Stimulated activated CD4-positive, alpha-beta T cell treated with anti-CD3 and anti-CD28 coated beads, Interleukin-1b, Interleukin-23, amount 100 ng/mL, for 4 hours (primary cell): ENCODE data around the gene PELI1.
"Not testable (repeated sequence)": the region's sequence is repeated elsewhere in the genome, so short reads cannot be mapped to it uniquely, and the experiment has no call there.

ENCODE experiments used
- DNase-seq, 2 donors: peaks; one replicate each; pipeline ENCODE4 v3.0.0-alpha.2; 2020; ENCODE audit warnings: low read depth in 2 of 2

The PELI1 gene

DNA sequence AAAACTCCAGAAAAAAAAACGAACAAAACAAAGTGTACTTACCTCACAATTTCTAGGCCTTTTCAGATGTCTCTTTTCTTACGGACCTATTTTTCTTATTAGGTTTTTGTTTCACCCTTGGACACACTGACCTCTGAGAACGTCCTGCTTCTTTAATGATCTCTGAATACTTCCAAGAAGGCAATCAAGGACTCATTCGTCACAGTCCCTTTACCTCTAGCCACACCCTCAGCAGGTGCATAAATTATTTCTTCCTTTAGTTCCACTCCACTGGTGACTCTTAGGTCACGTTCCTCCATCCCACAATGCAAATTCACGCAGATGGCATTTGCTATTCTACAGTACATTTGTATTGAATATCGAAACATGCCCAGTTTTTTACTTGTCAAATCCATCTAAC, 21.9 kb downstream of the PELI1 start:
- no peak for DNase-seq

DNA sequence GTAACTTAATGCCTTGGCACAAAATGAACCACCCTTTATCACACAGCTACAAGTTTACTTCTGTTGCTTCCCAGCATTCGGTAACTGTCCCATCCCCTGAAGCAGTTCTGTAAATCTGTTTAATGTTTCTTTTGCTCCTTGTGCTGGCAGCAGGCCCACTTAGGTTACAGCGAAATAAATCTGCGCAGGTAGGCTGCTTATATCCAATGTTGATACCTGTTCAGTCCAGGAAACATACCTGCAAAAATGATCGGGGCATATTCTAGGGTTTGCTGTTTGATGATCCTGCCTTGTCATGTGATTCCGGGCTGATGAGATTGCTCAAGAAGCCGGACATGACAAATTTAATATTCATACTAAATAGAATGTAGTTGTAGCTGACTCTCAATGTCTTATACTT, 23.3 kb downstream of the PELI1 start:
- no peak for DNase-seq

GRCh38 chr2:64120008-64120407, 24.2 kb downstream of the PELI1 start:
- DNase-seq, result no peak

DNA sequence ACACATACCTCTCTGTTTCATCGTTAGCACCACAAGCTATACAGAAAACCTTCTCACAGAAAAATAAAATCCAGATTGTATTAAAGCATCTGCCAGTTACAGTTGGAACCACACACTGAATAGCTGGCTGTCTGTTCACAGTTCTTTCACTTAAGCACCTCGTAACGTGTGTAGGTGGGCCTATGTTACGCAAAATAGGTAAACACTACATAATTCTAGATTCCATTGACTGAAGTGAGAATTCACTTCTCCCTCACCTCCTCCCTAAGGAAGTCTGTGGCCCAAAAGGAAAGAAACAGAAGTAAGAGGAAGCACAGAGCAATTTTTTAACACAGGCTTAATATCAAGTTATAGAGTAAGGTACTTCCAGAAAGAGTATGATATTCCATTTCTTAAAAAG, 24.9 kb downstream of the PELI1 start:
- no peak for DNase-seq

GRCh38 chr2:64115808-64116598, 28.2 kb downstream of the PELI1 start:
- no peak for DNase-seq

GRCh38 chr2:64114912-64115277, 29.3 kb downstream of the PELI1 start:
- no peak for DNase-seq

GRCh38 chr2:64114063-64114911, 29.9 kb downstream of the PELI1 start:
- no peak for DNase-seq

DNA sequence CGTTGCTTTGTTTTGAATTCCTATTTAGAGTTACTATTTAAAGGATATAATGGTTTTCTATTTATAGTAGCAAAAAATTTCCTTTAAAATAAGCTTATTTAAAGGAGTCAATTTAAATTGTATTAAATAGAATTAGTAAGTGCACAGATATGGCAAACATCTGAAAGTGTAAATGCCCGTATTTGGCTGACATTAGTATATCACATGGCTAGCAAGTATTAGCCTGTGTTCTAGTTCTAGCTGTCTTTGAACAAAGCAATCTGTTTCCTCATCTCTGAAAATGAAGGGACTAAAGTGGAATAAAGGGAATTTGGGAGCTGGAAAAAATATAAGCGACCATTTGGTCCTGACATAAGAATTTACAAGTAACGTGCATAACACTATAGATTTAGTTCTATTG, 32.2 kb downstream of the PELI1 start:
- DNase-seq, result no peak

- DNase-seq, result no peak
Observed at GRCh38 chr2:64111426-64111825, 32.8 kb downstream of the PELI1 start.

DNA sequence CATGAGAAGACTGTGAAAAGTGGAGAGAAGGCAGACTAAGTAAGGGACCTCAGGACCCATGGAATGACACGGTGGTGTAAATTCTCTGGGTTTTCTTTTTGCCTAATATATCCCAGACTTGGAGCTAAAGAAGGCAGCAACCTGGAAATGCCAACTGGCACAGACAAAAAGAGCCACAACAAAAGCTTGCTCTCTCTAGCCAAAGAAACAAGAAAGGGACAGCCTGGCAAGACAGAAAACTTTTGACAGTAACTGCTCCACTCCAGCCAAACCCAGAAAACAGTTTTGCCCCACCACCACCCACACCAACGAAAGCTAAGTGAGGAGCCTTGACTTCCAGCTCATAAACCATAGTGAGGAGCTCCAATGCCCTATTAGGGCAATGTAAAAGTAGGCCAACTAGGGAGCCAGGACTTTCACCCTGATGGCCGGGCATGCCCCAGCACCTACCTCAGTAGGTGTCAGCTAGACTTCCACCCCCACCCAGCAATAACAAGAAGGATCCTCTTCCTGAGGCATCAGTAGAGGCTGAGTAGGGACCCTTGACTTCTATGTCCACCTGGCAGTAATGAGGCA, 35.5 kb downstream of the PELI1 start:
- DNase-seq, result no peak

GRCh38 chr2:64106481-64106880, 37.7 kb downstream of the PELI1 start:
- DNase-seq, result no peak

- DNase-seq, result no peak
Observed at GRCh38 chr2:64105670-64106461, 38.4 kb downstream of the PELI1 start.

- no peak for DNase-seq
Observed at GRCh38 chr2:64104933-64105332, 39.3 kb downstream of the PELI1 start.

DNA sequence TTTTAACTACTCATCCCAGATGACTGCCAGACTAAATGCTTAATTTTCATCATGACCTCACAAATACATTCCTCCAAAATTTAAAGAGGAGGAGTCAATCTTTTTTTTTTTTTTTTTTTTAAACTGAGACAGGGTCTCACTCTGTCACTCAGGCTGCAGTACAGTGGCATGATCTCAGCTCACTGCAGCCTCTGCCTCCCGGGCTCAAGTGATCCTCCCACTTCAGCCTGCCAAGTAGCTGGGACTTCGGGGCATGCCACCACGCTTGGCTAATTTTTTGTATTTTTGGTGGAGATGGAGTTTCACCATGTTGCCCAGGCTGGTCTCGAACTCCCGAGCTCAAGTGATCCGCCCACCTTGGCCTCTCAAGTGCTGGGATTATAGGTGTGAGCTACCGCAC, 41.5 kb downstream of the PELI1 start:
- DNase-seq, result not testable (repeated sequence)

GRCh38 chr2:64101141-64101591, 43.1 kb downstream of the PELI1 start:
- no peak for DNase-seq

DNA sequence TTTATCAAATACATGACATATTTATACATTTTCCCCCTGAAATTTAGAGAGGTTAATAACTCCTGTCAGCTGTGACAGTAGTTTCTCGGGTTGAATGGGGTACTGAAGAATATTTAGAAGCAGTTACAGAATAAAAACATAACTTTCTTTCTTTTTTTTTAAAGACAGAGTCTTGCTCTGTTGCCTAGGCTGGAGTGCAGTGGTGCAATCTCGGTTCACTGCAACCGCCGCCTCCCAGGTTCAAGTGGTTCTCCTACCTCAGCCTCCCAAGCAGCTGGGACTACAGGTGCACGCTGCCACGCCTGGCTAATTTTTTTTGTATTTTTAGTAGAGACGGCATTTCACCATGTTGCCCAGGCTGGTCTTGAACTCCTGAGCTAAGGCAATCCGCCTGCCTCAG, 43.6 kb downstream of the PELI1 start:
- DNase-seq, result not testable (repeated sequence)

- no peak for DNase-seq
Observed at GRCh38 chr2:64094663-64095382, 49.4 kb downstream of the PELI1 start.

DNA sequence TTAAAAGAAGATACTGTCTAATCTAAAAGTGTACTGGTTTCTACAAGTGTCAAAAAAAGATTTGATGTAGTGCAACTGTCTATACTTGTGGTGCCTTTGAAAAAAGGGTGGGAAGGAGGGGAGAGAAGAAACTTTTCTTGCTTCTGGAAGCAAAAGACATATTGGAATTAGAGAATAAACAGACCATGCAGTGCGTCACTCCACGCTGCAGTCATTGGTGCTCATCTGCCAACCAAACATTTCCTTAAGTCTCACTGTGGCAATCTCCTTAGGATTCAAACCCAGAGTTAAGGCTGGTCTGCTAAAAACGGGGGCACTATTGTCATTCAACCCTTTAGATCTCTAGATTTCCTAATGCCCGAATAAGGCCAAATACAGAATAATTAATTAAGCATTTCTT, 50.9 kb downstream of the PELI1 start:
- no peak for DNase-seq

- DNase-seq, result no peak
Observed at GRCh38 chr2:64092502-64092901, 51.7 kb downstream of the PELI1 start.

- no peak for DNase-seq
Observed at GRCh38 chr2:64090264-64090663, 54.0 kb downstream of the PELI1 start.
